LNCaP clone FGC (cell line): ENCODE measurements around the gene VPS39.
"Not testable (repeated sequence)": the region's sequence is repeated elsewhere in the genome, so short reads cannot be mapped to it uniquely, and the experiment has no call there.

Experiments
- DNase-seq: peaks from one replicate; pipeline ENCODE4 v3.0.0-alpha.2; 2011; ENCODE audit warnings: low read depth
- H3K4me3 ChIP-seq: 2 replicates; pipeline ENCODE4 v1.5.1; 2011; ENCODE audit warnings: mild to moderate bottlenecking, low read depth, low read length, control low read depth
- CTCF ChIP-seq: IDR thresholded peaks from 2 replicates; pipeline ENCODE4 v1.5.1; 2012; ENCODE audit warnings: mild to moderate bottlenecking; ENCODE audit not compliant: control insufficient read depth, insufficient read depth; ENCODE audit errors: extremely low read depth

Gene VPS39

GRCh38 chr15:42232606-42233005 is 24.5 kb upstream of the VPS39 start:
- no peak overlapping the region for H3K4me3 ChIP-seq
- DNase-seq = no peak
- no peak for TF ChIP-seq CTCF

GRCh38 chr15:42231088-42231487 is 23.0 kb upstream of the VPS39 start:
- DNase-seq = no peak
- TF ChIP-seq CTCF = no peak
- no peak overlapping the region for H3K4me3 ChIP-seq

GRCh38 chr15:42228981-42229380 is 20.9 kb upstream of the VPS39 start:
- DNase-seq = not testable (repeated sequence)

GRCh38 chr15:42228036-42228435 is 19.9 kb upstream of the VPS39 start:
- H3K4me3 ChIP-seq = no peak overlapping the region
- no peak for TF ChIP-seq CTCF
- DNase-seq = no peak

More at GRCh38 chr15:42228981-42229380, 20.9 kb upstream of the VPS39 start:
- not testable (repeated sequence) for H3K4me3 ChIP-seq

- H3K4me3 ChIP-seq = no peak overlapping the region
- no peak for DNase-seq
- no peak for TF ChIP-seq CTCF
Measured at GRCh38 chr15:42226648-42227047, 18.5 kb upstream of the VPS39 start.

- no peak for TF ChIP-seq CTCF
- DNase-seq = no peak
Measured at GRCh38 chr15:42220216-42220615, 12.1 kb upstream of the VPS39 start.

GRCh38 chr15:42218953-42219592 is 11.0 kb upstream of the VPS39 start:
- no peak overlapping the region for H3K4me3 ChIP-seq
- TF ChIP-seq CTCF = no peak
- DNase-seq = no peak

More at GRCh38 chr15:42220216-42220615, 12.1 kb upstream of the VPS39 start:
- H3K4me3 ChIP-seq = no peak overlapping the region
